Measurements from ENCODE around the gene HEPN1.

Gene HEPN1

DNA sequence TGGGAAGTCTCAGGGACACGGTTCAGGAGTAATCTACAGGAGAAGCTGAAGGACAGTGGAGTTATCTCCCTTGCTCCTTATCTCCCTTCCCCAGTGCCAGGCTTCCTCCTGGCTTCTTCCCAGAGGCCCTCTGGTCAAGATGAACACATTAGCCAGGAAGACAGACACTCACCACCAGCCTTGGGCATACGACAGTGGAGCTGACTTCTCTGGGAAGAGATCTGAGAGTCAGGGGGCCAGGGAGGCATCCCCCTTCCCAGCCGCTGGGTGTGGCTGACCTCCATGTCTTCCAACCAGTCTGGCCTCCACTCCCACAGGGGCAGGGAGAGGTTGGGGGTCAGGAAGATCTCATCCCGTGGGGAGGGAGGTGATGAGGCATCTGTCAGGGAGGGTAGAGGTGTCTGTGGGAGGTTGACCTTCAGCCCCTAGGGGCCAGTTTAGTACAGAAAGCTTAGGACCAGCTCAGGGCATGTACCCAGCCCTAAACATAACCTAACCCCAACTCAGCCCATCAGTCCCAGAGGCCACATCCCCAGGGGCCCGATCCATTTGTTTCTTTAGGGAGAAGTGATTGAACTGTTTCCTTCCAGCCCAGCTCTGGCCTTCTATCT, 34.1 kb upstream of the HEPN1 start:
- no peak for DNase-seq (ENCODE audit: low spot score)

DNA sequence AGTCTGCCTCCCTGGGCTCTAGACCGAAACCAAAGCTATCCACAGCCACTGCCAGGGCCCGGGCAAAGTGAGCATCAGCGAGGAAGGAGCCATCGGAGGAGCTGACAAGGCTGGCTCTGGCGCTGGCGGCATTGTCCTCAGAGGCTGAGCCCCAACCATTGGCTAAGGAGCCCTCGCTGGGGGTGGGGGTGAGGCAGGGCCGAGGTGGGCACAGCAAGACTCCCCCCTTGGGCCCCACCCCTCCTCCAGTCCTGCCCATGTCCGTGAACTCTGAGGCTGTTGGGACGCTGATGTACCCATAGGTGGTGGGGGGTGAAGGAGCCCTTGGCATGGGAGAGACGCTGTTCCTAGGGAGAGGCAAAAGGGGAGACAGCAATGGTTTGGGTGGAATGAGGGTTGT, 32.6 kb upstream of the HEPN1 start:
- no peak for DNase-seq (ENCODE audit: low spot score)

DNA sequence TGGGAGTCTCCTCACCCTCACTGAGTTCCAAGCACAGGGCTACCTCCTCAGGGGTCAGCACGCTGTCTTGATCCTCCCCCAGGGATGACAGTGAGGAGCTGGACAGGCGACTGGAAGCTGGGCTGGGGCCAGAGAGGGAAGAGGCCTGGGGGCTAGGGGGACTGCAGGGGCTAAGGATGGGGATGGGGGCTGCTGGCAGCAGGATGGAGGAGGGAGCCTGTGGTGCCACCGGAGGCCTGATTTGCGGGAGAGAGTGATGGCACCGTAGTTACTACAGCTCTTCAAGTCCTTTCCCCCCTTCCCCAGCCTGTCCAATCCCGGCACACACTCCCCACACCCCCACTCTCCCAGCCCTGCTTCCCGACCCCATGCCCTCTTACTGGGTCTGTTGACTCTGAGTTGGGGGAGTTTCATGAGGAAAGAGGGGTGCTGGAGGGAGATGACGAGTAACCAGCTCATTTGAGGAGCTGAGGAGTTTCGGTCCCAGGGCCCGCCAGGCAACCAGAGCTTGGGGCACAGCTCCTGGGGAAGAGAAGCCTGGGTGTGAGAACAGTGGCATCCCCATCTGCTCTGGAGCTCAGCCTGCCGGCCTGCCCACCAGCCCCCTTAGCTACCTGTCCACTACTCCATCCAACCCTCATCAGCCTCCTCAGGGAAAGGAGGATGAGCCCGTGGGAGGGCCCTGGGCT, 31.9 kb upstream of the HEPN1 start:
- DNase-seq (ENCODE audit: low spot score), result no peak

GRCh38 chr11:124887667-124888013, 31.4 kb upstream of the HEPN1 start:
- DNase-seq (ENCODE audit: low spot score), result no peak

DNA sequence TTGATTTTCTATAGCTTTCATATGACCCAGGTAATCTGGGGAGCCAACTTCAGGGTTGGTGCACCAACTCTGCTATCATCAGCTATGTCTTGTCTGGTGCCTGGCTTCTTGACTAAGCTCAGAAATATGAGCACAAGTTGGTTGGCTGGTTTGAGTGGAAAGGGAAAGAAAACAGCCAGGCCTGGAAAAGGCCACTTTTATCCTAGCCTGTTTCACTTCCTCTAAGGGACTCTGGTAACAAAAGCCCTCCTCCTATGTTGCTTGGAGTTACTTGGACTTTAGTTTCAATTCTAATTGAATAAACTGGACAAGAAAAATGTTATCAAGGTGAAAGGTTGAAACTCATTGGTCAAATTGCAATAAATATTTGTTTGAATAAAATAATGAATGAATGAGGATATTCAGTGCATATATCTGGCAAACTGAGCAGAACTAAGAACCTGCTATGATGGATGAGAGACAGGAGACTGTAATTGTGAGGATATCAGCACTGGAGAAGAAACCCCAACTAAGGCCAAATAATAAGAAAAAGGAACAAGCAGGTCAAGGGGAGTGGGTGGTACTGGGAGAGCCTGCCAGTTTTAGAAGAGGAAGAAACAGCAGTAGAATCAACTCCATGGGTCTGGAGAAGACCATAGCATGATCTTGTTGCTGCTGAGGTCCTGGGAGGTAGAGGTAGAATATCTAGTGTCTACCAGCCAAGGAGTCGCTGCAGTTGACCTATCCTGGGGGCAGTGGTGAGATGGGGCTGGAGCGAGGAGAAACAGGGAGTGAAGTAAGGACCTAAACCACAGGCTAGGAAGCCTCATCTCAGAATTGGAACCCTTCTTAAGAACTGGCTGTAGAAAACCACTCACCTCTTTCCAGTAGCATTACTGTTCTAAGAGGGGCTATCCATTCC, 29.6 kb upstream of the HEPN1 start:
- no peak for DNase-seq (ENCODE audit: low spot score)

DNA sequence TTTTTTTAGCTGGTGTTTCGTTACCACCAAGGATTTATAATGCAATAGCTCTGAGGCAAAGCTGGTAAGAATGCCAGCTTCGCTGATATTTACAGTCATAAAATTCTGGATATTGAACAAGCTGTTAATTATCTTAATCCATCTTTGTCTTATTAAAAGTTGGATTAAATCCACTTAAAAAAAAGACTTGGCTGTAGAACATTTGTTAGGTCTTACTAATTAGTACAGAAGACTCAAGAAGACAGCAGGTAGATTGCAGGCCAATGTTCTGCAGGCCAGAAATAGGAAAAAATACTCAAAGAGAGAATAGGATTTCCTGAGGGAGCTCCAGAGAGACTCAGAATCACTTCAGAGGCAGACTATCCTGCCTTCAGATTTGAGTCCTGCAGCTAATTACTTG, 28.9 kb upstream of the HEPN1 start:
- no peak for DNase-seq (ENCODE audit: low spot score)

DNA sequence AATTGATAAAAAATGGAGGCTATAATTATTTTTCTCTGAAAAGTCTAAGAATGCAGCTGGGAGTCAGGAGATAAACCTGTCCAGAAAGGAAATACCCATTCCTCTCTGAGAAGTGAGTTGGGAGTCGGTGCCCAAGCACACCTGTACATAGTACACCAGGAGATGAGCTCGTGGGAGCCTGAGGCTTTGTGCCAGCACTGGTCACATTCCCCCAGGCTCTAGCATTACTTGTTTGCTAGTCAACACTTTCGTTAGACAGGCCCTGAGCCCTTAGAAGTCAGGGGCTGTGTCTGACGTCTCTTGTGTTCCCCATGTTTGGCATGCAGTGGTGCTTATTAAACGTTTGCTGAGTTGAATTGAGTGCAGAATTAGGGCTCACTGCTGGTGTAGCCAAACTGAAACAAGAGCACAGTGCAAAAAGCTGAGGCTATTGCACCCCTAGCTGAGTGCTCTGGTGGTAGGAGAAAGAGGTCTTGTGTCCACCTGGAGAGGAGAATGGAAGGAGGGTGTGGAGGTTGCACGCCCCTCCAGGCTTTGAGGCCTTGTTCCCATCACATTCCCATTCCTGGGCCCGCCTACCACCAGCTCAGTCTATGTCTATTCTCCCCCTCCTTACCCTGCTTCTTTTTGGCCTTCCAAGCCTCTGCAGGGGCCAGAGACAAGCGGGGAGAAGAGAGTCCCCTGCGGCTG, 28.2 kb upstream of the HEPN1 start:
- DNase-seq (ENCODE audit: low spot score), result no peak

DNA sequence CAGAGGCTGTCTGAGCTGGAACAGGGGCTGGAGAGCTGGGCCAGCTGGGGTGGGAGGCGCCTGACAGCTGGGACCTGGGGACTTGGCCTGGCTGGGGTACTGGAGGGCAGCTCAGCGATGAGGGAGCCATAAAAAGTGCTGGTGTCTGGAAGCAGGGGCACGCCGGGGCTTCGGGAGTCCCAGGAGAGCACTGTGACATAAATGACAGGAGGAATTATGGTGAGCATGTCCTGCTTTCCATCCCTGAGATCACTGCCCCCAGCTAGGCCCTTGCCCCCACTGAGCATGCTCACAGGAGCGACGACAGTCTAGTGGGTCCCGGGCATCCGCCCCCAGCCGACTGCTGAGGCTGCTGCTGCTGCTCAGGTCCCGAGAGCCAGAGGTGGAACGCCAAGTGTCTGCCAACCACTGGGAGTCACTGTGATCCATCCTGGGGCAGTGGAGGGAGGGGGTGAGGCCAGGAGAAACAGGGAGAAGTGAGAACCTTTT, 27.6 kb upstream of the HEPN1 start:
- no peak for DNase-seq (ENCODE audit: low spot score)

- no peak for DNase-seq (ENCODE audit: low spot score)
Measured at GRCh38 chr11:124892146-124892545, 26.9 kb upstream of the HEPN1 start.

DNA sequence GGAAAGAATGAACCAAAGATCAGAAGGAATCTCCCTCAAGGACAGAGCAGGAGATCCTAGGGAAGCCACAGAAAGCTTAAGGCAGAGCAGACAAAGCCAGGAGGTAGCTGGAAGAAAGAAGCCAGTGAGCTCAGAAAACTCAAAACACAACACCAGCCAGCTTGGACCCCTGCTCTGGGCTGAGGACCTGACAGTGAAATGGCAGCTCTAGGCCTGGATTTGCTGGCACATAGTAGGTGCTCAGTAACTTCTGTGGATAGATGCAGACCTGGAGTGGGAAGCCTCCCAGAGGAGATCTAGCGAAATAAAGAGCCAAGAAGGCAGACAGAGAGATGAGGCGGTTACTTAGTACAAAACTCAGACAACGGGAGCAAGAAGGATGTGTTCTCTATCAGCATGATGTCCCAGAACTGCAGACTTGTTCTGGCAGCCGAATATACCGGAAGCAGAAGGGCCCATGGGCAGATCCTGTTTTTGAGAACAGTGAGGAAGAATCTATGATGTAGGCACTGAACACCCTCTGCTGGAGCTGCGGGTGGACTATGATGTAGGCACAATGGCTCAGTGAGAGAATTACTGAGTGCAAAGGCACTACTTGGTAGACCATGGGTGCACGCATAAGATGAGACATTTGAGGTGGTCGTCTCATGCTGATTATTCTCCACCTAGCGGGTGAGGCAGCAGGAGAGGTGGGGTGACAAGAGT, 26.1 kb upstream of the HEPN1 start:
- DNase-seq (ENCODE audit: low spot score), result no peak

GRCh38 chr11:124893781-124894401, 25.2 kb upstream of the HEPN1 start:
- DNase-seq (ENCODE audit: low spot score), result no peak

DNA sequence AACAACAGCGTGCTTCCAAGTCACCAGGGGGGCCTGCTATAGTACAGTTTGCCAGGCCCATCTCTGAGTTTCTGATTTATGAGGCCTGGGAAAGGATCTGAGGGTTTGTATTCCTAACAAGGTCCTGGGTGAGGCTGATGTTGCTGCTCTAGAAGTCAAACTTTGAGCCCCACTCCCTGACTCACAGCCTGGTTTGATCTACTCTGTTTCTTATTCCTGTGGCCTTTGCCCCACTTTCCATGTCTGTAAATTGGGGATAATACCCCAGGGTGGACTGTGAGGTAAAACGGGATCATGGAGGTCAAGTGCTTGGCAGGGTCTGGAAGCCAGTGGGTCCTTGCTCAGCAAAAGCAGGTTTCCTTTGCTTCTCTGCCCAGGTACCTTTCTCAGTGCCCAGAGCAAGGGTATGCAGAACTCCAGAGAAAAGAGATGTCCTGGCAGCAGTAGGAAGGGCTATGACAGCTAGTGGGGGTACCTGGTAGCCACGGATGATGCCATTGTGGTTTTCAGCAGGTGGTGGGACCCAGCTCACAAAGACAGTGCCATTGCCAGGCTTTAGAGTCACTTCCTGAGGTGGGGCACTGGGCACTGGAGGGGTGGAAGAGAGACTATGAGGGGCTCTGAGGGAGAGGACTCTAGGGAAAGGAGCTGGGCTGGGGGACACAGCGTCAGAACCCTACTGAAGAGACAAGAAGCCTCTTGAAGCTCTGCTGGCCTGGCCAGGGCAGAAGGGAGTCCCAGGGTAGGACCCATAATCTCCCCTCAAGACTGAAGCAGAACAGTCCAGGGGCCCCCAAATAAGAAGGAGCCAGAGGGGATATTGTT, 24.2 kb upstream of the HEPN1 start:
- DNase-seq (ENCODE audit: low spot score), result no peak

DNA sequence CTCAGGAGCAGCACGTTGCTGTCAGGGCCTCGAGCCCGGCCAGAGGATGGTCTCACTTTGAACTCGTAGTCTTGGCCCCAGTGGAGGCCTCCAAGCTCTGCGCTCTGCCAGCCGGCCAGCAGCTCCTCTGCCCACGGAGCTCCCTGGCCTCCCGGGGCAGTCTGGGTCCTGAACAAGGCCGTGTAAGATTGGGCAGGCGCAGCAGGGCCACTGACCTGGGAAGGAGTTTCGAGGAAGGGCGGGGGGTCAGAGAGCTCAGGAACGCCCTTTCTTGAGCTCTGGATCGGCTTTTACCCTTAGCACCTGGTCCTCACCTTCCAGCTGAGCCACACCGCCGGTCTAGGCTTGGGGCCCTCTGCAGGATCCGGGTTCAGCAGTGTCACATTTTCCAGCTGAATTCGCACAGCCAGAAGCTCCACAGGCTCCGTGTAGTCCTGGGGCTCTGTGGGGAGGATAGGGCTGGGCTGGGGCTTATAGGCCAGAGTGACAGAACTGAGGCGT, 23.5 kb upstream of the HEPN1 start:
- no peak for DNase-seq (ENCODE audit: low spot score)

GRCh38 chr11:124896071-124896750, 22.8 kb upstream of the HEPN1 start:
- DNase-seq (ENCODE audit: low spot score), result no peak

DNA sequence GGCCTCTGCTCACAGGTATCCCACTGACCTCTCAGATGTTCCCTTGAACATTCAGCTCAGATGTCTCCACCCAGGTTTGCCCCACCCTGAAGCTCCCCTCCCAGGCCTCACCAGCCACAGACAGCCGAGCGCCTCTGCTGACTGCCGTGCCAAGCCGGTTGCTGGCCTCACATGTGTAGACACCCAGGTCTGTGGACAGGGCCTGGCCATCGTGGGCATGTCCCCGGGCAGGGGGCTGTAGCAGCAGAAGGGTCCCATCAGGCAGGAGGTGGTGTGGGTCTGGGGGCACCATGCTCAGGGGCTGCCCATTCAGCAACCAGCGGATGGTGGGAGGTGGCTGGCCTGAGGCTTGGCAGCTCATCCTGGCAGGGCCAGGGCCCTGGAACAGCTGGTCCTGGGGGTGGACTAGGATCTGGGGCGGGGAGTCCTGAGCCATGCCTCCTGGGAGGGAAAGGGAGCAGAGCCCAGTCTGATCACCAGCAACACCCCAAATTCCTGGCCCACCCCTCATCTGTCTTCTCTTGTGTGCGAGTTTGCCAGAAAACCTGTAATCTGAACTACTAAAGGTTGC, 22.1 kb upstream of the HEPN1 start:
- DNase-seq (ENCODE audit: low spot score), result no peak

DNA sequence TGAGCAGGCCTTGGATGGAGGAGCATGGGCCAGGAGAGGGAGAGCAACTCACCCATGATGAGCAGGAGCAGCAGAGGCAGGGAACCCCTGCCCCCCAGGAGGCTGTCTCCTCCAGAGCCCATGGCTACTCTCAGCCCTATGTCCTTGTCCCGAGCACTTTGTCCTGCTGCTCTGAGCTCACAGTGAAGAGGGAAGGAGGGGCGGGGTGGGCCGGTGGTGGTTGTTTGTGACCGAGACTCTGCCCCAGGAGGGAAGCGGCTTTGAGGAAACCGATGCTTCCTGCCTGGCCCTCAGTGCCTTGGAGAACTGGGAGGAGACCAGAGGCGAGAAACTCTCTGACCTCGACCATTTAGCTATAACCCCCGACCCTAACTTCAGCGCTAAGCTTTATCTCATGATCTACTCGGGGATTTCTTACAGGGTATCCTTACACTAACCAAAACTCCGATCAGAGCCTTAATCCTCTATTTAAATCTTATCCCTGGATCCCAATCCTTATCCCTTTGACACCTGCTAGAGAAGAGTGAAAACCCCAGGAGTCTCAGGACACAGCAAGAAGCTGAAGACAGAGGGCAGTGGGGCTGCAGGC, 21.3 kb upstream of the HEPN1 start, which contains the start of gene ROBO4:
ROBO4 (minus strand) TSS at position 192 of the 589 bp plus-strand sequence; CDS start at position 122, 70 bp downstream.
- no peak for DNase-seq (ENCODE audit: low spot score)

GRCh38 chr11:124898263-124898680, 20.8 kb upstream of the HEPN1 start:
- peak; percentile 67 for DNase-seq (ENCODE audit: low spot score)

DNA sequence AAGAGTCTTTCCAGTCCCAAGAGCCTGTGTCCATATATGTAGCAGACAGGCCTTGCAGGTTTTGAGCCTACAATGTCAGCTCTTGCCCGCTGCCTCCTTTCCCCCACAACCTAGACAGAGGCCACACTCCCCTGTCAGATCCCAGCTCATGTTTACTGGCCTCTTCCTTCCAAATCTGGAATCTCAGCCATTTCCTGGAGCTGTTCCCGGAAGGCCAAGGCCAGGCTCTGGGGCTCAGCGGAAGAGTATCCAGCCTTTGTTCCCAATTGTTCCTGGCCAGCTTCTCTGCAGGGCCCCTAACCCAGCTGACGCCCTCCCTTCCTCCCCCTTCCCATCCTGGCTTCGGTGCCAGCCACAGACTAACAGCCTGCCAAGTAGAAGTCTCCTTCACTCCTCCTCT, 20.3 kb upstream of the HEPN1 start:
- DNase-seq (ENCODE audit: low spot score), result no peak

Measured in SW480 (cell line).